Liver (tissue), 9 donors: ENCODE measurements around the gene TAPBP. TPM values are rescaled to one million over a fixed set of nuclear protein-coding genes. Genes with fewer than 3 reads are reported as not detected.

Experiments
- DNase-seq: peaks from one replicate; pipeline ENCODE4 v3.0.0-alpha.2; 2017; ENCODE audit warnings: low spot score
- H3K27ac ChIP-seq, 2 donors: one replicate each; pipeline ENCODE4 v1.7.0; 2013; ENCODE audit warnings: inconsistent platforms in 2 of 2, low read length in 2 of 2, control low read depth in 1 of 2, low read depth in 1 of 2, mild to moderate bottlenecking in 1 of 2
- H3K27me3 ChIP-seq, 4 donors: one replicate each; pipeline versions ENCODE4 v1.6.1 to v1.7.0; 2013; ENCODE audit warnings: low read length in 3 of 4, inconsistent platforms in 1 of 4, mild to moderate bottlenecking in 1 of 4, moderate library complexity in 1 of 4; ENCODE audit not compliant: control insufficient read depth in 4 of 4, insufficient read depth in 4 of 4
- H3K36me3 ChIP-seq, 4 donors: one replicate each; pipeline versions ENCODE4 v1.6.1 to v1.7.0; 2013; ENCODE audit warnings: low read length in 3 of 4, mild to moderate bottlenecking in 3 of 4, low read depth in 1 of 4, moderate library complexity in 1 of 4; ENCODE audit not compliant: control insufficient read depth in 4 of 4, insufficient read depth in 3 of 4
- H3K4me1 ChIP-seq, 4 donors: one replicate each; pipeline versions ENCODE4 v1.6.1 to v1.7.0; 2013; ENCODE audit warnings: low read length in 3 of 4, mild to moderate bottlenecking in 3 of 4, moderate library complexity in 1 of 4; ENCODE audit not compliant: control insufficient read depth in 4 of 4, insufficient read depth in 4 of 4
- H3K4me3 ChIP-seq, 3 donors: one replicate each; pipeline versions ENCODE4 v1.6.1 to v1.7.0; 2013; ENCODE audit warnings: low read length in 3 of 3, control low read depth in 1 of 3, low read depth in 1 of 3, mild to moderate bottlenecking in 1 of 3
- H3K9ac ChIP-seq, 2 donors: one replicate each; pipeline ENCODE4 v1.7.0; 2013; ENCODE audit warnings: low read length in 2 of 2, mild to moderate bottlenecking in 2 of 2, moderate library complexity in 2 of 2, control low read depth in 1 of 2, low read depth in 1 of 2
- H3K9me3 ChIP-seq, 4 donors: one replicate each; pipeline versions ENCODE4 v1.6.1 to v1.7.0; 2013; ENCODE audit warnings: low read length in 3 of 4; ENCODE audit not compliant: control insufficient read depth in 4 of 4
- EGR1 ChIP-seq, 2 donors: IDR thresholded peaks; 2 replicates each; pipeline ENCODE4 v1.6.1; 2016 to 2018; ENCODE audit warnings: antibody characterized with exemption in 2 of 2, low read depth in 2 of 2
- FOXA2 ChIP-seq: IDR thresholded peaks from 2 replicates; pipeline ENCODE4 v1.6.1; 2016; ENCODE audit warnings: antibody characterized with exemption
- HNF4A ChIP-seq, 2 donors: conservative IDR thresholded peaks; 2 replicates each; pipeline ENCODE4 v1.6.1; 2016; ENCODE audit warnings: antibody characterized with exemption in 2 of 2, mild to moderate bottlenecking in 2 of 2
- HNF4G ChIP-seq: IDR thresholded peaks from 2 replicates; pipeline ENCODE4 v1.6.1; 2016; ENCODE audit warnings: antibody characterized with exemption
- JUND ChIP-seq, 2 donors: IDR thresholded peaks; 2 replicates each; pipeline ENCODE4 v1.6.1; 2016; ENCODE audit warnings: antibody characterized with exemption in 2 of 2
- NR2F2 ChIP-seq: IDR thresholded peaks from 2 replicates; pipeline ENCODE4 v1.6.1; 2016; ENCODE audit warnings: antibody characterized with exemption
- RXRA ChIP-seq, 2 donors: IDR thresholded peaks; 2 replicates each; pipeline ENCODE4 v1.6.1; 2017 to 2018; ENCODE audit warnings: antibody characterized with exemption in 2 of 2, mild to moderate bottlenecking in 1 of 2
- SP1 ChIP-seq: IDR thresholded peaks from 2 replicates; pipeline ENCODE4 v1.6.1; 2018; ENCODE audit warnings: antibody characterized with exemption, mild to moderate bottlenecking
- TAF1 ChIP-seq: conservative IDR thresholded peaks from 2 replicates; pipeline ENCODE4 v1.6.1; 2016; ENCODE audit warnings: antibody characterized with exemption, mild to moderate bottlenecking
- YY1 ChIP-seq: IDR thresholded peaks from 2 replicates; pipeline ENCODE4 v1.6.1; 2016; ENCODE audit warnings: antibody characterized with exemption, mild to moderate bottlenecking
- ZBTB33 ChIP-seq: IDR thresholded peaks from 2 replicates; pipeline ENCODE4 v1.6.1; 2016; ENCODE audit warnings: antibody characterized with exemption
- WGBS: extraction: QIAGEN DNeasy Blood & Tissue Kit; methylation state at CpG from one replicate; pipeline ENCODE4 v1.1.7; 2013; 5-methylcytosine and 5-hydroxymethylcytosine counted together
- polyA plus RNA-seq, 2 donors: library from polyadenylated mRNA; stranded (reverse) in 1 of 2; unstranded in 1 of 2; fragments of 200-250 nt in 1 of 2; fragments of >200 nt in 1 of 2; fragmentation: Nextera tagmentation in 1 of 2; extraction: Ambion mirVana in 1 of 2; gene quantifications; one replicate each; pipeline versions ENCODE4 v1.2.1 to v1.2.3, GENCODE V29; 2013 to 2015
- total RNA-seq, 2 donors: library from RNA; depleted of rRNA; stranded (reverse); fragments of >200 nt; gene quantifications; one replicate each; pipeline ENCODE4 v1.2.3, GENCODE V29; 2014
- TF ChIP-seq, protein P1 (sequence below): fragments of 150-350 bp; IDR thresholded peaks from 2 replicates; pipeline ENCODE4 v1.5.1; 2017; ENCODE audit warnings: improper control_type of control experiment, low read depth, low read length; ENCODE audit not compliant: missing input control
- donor health status: healthy.
- donor health status: healthy.
- donor health status: healthy.
- donor health status: healthy.
- donor health status: healthy.

The TAPBP gene
- total and polyA plus RNA-seq, 4 donors = 47.9 to 74.0 (median 51.0) TPM

DNA sequence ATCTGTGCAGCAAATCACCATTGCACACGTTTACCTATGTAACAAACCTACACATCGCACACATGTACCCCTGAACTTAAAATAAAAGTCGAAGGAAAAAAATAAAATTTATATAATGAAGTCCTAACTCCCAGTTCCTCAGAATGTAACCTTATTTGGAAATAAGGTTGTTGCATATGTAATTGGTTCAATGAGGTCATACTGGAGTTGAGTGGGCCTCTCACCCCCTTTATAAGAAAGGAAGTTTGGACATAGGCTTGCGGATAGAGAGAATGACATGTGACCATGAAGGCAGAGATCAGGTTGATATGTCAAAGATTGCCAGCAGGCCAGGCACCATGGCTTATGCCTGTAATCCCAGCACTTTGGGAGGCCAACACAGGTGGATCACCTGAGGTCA, 19.8 kb upstream of the TAPBP start:
- TF ChIP-seq EGR1 (IDR thresholded peaks at IDR 0.05; ENCODE audit: low read depth in 2 of 2) (no peak), RXRA (IDR thresholded peaks at IDR 0.05) (no peak), FOXA2 (no peak), JUND (IDR thresholded peaks at IDR 0.05) (no peak), HNF4A (conservative IDR thresholded peaks at IDR 0.05) (no peak)
- H3K27ac ChIP-seq = no peak overlapping the region

DNA sequence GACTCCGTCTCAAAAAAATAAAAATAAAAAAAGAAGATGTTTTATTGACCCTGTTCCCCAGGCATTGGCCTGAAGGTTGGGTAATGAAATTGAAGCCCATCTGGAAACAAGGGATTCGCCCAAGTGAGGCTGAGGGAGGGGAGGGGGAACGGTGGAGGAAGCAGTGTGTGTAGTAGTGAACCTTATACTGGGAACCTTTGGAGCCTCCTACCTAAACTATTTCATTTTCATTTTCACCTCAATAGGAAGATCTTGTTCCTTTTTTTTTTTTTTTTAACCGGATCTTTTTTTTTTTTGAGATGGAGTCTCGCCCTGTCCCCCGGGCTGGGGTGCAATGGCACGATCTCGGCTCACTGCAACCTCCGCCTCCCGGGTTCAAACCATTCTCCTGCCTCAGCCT, 16.9 kb upstream of the TAPBP start:
- no peak for TF ChIP-seq ZBTB33
- Histone ChIP-seq H3K4me1 (no peaks in the 10 kb centered on the region), H3K9ac (no peak overlapping the region), H3K9me3 (no peaks in the 10 kb centered on the region), H3K36me3 (no peaks in the 10 kb centered on the region), H3K27ac (no peak overlapping the region), H3K4me3 (no peak overlapping the region), H3K27me3 (no peaks in the 10 kb centered on the region)
- no peak for DNase-seq
- 84% methylated on average over 10 of the region's 10 CpGs for WGBS

More for the DNA sequence above, 19.8 kb upstream of the TAPBP start:
- Histone ChIP-seq H3K9me3 (no peaks in the 10 kb centered on the region), H3K9ac (no peak overlapping the region), H3K4me3 (no peak overlapping the region), H3K4me1 (no peaks in the 10 kb centered on the region), H3K27me3 (no peaks in the 10 kb centered on the region), H3K36me3 (no peaks in the 10 kb centered on the region)
- DNase-seq = no peak
- 90% methylated on average over 4 of the region's 4 CpGs for WGBS

- TF ChIP-seq NR2F2 (no peak), RXRA (IDR thresholded peaks at IDR 0.05) (no peak), SP1 (no peak), YY1 (no peak), FOXA2 (no peak), HNF4G (no peak), TAF1 (no peak)
- TF ChIP-seq, protein P1, sequence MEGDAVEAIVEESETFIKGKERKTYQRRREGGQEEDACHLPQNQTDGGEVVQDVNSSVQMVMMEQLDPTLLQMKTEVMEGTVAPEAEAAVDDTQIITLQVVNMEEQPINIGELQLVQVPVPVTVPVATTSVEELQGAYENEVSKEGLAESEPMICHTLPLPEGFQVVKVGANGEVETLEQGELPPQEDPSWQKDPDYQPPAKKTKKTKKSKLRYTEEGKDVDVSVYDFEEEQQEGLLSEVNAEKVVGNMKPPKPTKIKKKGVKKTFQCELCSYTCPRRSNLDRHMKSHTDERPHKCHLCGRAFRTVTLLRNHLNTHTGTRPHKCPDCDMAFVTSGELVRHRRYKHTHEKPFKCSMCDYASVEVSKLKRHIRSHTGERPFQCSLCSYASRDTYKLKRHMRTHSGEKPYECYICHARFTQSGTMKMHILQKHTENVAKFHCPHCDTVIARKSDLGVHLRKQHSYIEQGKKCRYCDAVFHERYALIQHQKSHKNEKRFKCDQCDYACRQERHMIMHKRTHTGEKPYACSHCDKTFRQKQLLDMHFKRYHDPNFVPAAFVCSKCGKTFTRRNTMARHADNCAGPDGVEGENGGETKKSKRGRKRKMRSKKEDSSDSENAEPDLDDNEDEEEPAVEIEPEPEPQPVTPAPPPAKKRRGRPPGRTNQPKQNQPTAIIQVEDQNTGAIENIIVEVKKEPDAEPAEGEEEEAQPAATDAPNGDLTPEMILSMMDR = no peak
- Histone ChIP-seq H3K36me3 (no peaks in the 10 kb centered on the region), H3K9ac (no peak overlapping the region), H3K4me1 (peaks cover 0 to under 1% (median under 1%) of the 10 kb centered on the region in 4 donors), H3K27me3 (no peaks in the 10 kb centered on the region), H3K4me3 (no peak overlapping the region), H3K27ac (no peak overlapping the region), H3K9me3 (no peaks in the 10 kb centered on the region)
- DNase-seq = no peak
- WGBS = 80% methylated on average over 5 of the region's 5 CpGs
Measured at GRCh38 chr6:33329058-33329457, 15.2 kb upstream of the TAPBP start.
